GM19193 (cell line): Measurements from ENCODE around the gene LDB2.

Experiments
- POLR2A ChIP-seq: IDR thresholded peaks from 4 replicates; pipeline ENCODE4 v1.6.1; 2011; ENCODE audit not compliant: insufficient read depth, insufficient read length; ENCODE audit errors: extremely low read depth

LDB2 gene

DNA sequence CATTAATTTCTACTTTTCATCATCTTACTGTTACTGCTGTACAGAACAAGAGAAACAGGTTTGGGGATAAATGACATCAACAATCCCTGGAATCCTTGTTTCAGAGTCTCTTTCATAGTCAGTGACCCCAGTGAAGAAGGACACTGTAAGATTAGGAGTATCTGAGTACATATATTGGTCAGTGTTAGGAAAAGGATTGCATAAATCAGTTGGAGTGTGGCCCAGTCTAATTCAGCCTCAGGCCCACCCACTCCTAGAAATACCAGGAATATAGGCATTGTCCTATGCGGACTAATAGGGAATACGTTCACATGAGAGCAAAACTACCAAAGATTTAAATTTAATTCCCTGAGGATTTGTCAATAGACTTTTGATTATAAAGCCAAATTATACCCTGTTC is 237.8 kb downstream of the LDB2 start:
- TF ChIP-seq POLR2A, result no peak

DNA sequence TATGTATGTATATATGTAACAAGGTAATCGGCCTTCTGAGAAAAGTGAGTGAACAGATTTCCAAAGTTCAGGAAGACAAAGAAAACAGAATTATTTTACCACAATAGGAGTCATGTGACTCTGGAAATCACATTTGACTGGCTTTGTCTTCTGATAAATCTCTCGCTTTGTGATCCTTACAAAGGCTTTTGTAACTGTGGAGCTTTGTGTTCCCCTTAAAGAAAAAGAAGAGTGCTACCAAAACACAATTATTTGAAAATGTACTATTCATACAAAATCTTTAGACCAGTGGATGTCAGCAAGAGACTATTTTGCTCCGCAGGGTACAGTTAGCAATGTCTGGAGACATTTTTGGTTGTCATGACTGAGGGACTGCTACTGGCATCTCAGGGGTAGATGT is 238.8 kb downstream of the LDB2 start:
- no peak for TF ChIP-seq POLR2A

DNA sequence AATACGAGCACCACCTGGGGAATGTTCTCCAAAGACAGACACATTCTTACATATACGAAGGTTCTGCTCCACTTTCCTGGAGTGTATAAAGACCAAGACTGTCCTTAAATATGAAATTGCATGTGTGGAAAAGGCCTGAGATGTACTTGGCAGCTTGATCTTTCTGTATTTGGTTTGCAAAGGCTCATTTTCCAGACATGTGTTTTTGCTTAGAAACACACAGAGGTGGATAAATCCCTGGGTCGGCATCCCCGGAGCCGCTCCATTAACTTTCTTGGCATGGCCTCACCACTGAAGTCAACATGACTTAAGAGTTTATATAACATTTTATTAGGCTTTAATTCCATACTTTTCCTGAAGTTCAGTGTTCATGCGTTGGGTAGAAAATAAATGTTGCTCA is 239.4 kb downstream of the LDB2 start:
- no peak for TF ChIP-seq POLR2A

GRCh38 chr4:16658183-16658582 is 240.3 kb downstream of the LDB2 start:
- no peak for TF ChIP-seq POLR2A

GRCh38 chr4:16655111-16655510 is 243.3 kb downstream of the LDB2 start:
- no peak for TF ChIP-seq POLR2A

DNA sequence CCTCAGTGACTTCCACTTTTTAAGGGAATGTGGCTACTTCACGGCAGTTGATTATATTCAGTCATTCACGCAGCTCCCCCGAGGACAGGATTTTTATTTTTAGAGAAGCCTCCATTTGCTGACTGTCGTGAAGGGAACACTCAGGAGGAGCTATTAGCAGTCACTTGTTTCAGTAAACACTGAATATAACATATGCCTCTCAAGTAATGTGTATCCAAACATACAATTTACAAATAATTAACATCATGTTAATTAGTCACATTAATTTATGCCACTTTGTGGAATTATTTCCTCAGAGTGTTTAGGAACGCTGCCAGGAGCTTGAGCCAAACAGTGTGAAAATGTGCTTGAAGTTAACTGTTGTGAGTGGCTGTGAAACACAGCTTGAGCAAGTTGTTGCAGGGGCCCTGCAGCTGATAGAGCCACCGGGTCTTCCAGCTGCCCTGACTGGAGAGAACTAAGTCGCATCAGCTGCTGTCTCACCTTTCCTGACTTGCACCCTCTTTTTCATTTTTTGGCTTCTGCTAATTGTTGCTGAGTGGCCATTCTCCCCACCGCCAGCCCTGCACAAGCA is 245.6 kb downstream of the LDB2 start:
- no peak for TF ChIP-seq POLR2A

DNA sequence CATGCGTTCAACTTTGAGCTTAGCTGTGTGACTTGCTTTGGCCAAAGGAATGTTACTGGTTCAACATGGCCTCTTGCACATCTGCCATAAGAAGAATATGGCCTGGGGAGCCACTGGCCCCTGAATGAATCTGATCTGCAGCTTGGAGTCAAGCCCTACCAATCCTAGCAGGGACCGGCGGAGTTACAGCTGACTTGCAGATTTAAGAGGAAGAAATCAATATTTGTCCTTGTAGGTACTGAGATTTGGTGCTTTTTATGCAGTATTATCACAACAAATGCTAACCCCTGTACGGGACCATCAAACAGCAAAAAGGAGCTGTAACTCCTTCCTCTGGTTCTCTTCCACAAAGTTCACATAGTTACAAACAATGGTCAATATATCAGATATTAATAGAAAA is 252.0 kb downstream of the LDB2 start:
- TF ChIP-seq POLR2A, result no peak

DNA sequence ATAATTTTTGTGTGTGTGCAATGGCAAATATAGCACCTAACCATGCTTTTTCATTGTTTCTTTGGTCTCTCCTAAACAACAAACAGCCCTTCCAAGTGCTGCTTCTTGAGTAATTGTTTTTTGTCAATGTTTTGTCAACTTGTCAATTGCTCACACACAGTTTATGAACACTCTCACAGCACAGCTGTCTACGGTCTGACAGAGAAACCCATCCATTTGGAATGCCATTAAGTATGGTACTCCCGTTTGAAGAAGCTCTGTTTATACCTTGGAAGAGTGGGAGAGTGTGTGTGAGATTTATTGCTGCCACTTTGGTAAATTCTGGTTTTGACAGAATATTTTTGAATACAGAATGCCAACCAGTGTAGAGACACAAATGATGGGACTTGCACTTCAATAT is 254.6 kb downstream of the LDB2 start:
- TF ChIP-seq POLR2A, result no peak

DNA sequence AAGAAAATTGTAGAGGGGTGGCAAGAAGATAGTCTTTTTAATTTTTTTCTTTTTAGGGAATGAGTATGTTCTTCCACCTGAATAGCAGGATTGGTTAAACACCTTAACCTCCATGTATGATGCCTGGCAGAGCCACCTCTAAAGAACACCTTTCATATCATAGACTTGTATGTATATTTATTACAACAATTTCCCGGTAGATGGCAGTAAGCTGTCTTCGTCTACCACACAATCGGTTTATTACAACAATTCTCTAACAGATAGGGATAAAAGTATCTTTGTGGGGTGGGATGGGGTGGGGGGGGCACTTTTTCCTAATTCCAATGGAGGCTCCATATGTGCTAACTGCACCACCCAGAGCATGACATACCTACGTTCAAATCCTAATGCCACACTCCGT is 255.5 kb downstream of the LDB2 start:
- TF ChIP-seq POLR2A, result no peak

DNA sequence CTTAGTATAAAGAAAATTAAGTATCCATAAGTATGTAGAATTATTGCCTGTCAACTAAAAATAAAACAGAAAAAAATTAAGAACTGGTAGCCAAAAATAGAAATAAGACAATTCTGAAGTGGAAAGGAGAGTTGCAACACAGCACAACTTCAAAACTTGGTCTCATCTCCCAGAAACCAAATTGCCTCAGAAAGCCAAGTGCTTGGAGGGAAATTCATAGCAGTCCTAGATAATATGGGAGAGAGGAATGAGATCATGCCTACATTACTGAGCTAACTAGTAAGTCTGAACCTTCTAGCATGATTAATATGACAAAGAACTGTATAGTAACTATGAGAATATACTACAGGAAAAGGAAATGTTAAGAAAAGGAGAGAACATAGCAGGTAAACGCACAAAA is 256.5 kb downstream of the LDB2 start:
- no peak for TF ChIP-seq POLR2A

GRCh38 chr4:16636912-16637630 is 261.4 kb downstream of the LDB2 start:
- TF ChIP-seq POLR2A, result no peak

GRCh38 chr4:16636304-16636703 is 262.1 kb downstream of the LDB2 start:
- TF ChIP-seq POLR2A, result no peak

DNA sequence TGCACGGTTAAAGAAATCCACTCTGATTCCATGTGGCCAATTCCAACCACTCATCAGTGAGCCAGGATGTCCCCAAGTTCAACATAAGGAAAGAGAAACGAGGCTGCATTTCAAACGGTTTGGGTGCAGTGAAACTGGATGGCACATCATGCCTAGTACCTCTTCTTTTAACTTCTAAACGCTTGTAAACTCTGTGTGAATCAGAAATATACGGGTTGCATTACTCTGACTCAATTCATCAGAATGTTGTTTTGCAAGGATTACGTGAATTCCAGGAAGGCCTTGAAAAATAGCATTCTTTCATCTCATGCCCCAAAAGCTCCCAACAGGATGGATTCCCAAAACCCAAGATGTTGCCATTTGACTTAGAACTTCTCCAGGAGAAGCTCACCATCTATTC is 270.4 kb downstream of the LDB2 start:
- TF ChIP-seq POLR2A, result no peak

DNA sequence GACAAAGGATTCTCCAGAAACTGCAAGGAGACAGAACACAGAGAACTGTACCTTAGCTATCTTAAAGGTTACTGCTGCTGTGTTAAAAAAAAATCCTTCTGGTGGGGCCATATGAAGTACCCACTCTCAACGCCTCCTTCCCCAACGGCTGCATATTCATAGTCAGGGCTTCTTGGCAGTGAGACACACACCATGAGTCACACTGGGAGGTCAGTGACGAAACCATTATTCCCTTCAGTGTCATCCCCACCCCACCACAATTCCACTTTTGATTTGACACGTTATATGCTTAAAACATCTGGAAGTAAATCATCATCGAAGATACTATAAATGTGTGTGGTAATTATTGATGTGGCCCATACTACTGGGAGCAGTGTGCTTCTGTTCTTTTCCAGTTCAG is 271.5 kb downstream of the LDB2 start:
- TF ChIP-seq POLR2A, result no peak

DNA sequence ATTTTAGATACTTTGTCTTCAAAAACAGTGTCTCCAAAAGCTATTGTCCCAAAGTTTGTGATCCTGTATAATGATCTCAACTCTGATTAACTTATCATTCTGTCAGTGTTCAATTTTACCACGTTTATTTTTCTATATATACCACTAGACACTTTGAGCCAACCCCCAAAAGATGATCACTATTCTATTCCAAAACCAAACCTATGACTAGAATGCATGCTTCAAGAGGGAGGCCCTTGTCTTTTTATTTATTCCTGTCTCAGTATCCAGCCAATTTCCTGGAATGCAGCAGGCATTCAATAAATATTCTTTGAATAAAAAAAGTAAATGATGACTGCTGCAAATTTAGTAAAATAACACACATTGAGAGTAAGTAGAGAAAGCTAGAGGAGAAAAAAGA is 275.6 kb downstream of the LDB2 start:
- no peak for TF ChIP-seq POLR2A

DNA sequence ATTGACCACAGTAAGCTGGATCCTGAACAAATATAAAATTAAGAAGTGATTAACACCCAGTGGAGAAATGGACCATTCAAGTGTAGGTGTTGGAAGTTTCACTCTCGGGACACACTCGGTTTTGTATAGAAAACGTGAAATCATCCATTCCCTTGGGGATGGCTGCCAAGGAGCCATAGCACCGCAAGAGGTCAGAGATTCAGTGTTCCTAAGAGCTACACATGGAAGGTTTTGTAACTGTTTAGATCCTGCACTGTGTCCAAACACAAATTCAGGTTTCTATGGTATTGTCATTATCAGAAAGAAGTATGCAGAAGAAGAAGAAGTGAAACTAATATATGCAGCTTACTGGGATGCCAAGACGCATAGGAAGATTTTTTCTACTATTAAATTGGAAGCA is 281.0 kb downstream of the LDB2 start:
- no peak for TF ChIP-seq POLR2A

GRCh38 chr4:16617011-16617410 is 281.4 kb downstream of the LDB2 start:
- TF ChIP-seq POLR2A, result no peak
